A549 (cell line): ENCODE data around the gene TDO2. TPM values are rescaled to one million over a fixed set of nuclear protein-coding genes. Genes with fewer than 3 reads are reported as not detected.

Experiments
- ATAC-seq, 2 experiments: fragments of 200-7000 bp in 1 of 2; fragments of >200 bp in 1 of 2; cut with Nextera tagmentation in 1 of 2; cut with Tn5 transposase in 1 of 2; 3 replicates each; pipeline versions ENCODE4 v1.8.0 to v1.9.1; 2018 to 2020; ENCODE audit warnings: mild to moderate bottlenecking in 1 of 2, moderate library complexity in 1 of 2
- CTCF ChIA-PET: fragments of 300-600 bp; sonication (Branson Sonifier 250); formaldehyde crosslinking; extraction: SDS; loops from one replicate; lab custom pipeline; 2021; ENCODE audit warnings: antibody characterized with exemption, inconsistent platforms; lab: Yijun Ruan, JAX
- POLR2A ChIA-PET: fragments of 350-600 bp; formaldehyde crosslinking; extraction: SDS; loops from one replicate; lab custom pipeline; 2021; ENCODE audit warnings: antibody characterized with exemption, inconsistent platforms; lab: Yijun Ruan, JAX
- DNase-seq, 2 experiments: peaks; one replicate each; pipeline versions ENCODE4 v3.0.0 to v3.0.0-alpha.2; 2011 to 2016; ENCODE audit warnings: low read depth in 1 of 2, low spot score in 1 of 2
- FAIRE-seq: peaks from 2 replicates; lab custom pipeline; 2011; peaks lifted over from hg19 to GRCh38; lab: Jason Lieb, UNC
- H3K27ac ChIP-seq, 2 experiments: fragments of >200 bp; sonication (Bioruptor Twin); formaldehyde crosslinking; 3 replicates each; pipeline ENCODE4 v1.5.1; 2016 to 2017
- H3K4me1 ChIP-seq: fragments of >200 bp; sonication (Bioruptor Twin); formaldehyde crosslinking; 3 replicates; pipeline ENCODE4 v1.6.1; 2016
- H3K4me2 ChIP-seq: fragments of >200 bp; sonication (Bioruptor Twin); formaldehyde crosslinking; 3 replicates; pipeline ENCODE4 v1.6.1; 2016
- H3K4me3 ChIP-seq: fragments of >200 bp; sonication (Bioruptor Twin); formaldehyde crosslinking; 3 replicates; pipeline ENCODE4 v1.5.1; 2016
- H3K9me3 ChIP-seq: fragments of >200 bp; sonication (Bioruptor Twin); formaldehyde crosslinking; 3 replicates; pipeline ENCODE4 v1.6.1; 2016
- CBX2 ChIP-seq: fragments of 200-600 bp; sonication (generic); IDR thresholded peaks from 2 replicates; pipeline ENCODE4 v1.6.1; 2016; ENCODE audit warnings: low read depth, mild to moderate bottlenecking, borderline replicate concordance
- CBX8 ChIP-seq: fragments of 200-600 bp; sonication (generic); IDR thresholded peaks from 2 replicates; pipeline ENCODE4 v1.6.1; 2016
- CHD4 ChIP-seq: fragments of 200-600 bp; sonication (generic); IDR thresholded peaks from 2 replicates; pipeline ENCODE4 v1.6.1; 2016; ENCODE audit warnings: antibody characterized with exemption, mild to moderate bottlenecking, borderline replicate concordance
- EHMT2 ChIP-seq: fragments of 200-600 bp; sonication (generic); IDR thresholded peaks from 2 replicates; pipeline ENCODE4 v1.6.1; 2016; ENCODE audit warnings: antibody characterized with exemption, low read depth, mild to moderate bottlenecking, moderate library complexity
- EP300 ChIP-seq, 2 experiments: fragments of >200 bp; sonication (Bioruptor Twin); formaldehyde crosslinking; IDR thresholded peaks; 2 replicates in 1 of 2; 3 replicates in 1 of 2; pipeline ENCODE4 v1.6.1; 2016 to 2017
- ESRRA ChIP-seq: fragments of 150-350 bp; IDR thresholded peaks from 2 replicates; pipeline ENCODE4 v1.6.1; 2014; ENCODE audit warnings: mild to moderate bottlenecking, low read length, borderline replicate concordance
- FOSB ChIP-seq: fragments of 250-450 bp; sonication (Bioruptor Pico); IDR thresholded peaks from 2 replicates; pipeline ENCODE4 v1.5.0; 2020; ENCODE audit warnings: mild to moderate bottlenecking, moderate library complexity
- FOXS1 ChIP-seq: fragments of 250-450 bp; sonication (Bioruptor Pico); IDR thresholded peaks from 2 replicates; pipeline ENCODE4 v1.5.0; 2020; ENCODE audit warnings: mild to moderate bottlenecking, moderate library complexity
- HDAC2 ChIP-seq: fragments of 200-600 bp; sonication (generic); IDR thresholded peaks from 2 replicates; pipeline ENCODE4 v1.6.1; 2016
- HOXB5 ChIP-seq: fragments of 250-450 bp; sonication (Bioruptor Pico); IDR thresholded peaks from 2 replicates; pipeline ENCODE4 v1.5.0; 2020; ENCODE audit warnings: mild to moderate bottlenecking, moderate library complexity
- JUNB ChIP-seq: fragments of >200 bp; sonication (Bioruptor Twin); formaldehyde crosslinking; IDR thresholded peaks from 2 replicates; pipeline ENCODE4 v1.6.1; 2016
- KDM1A ChIP-seq: fragments of 200-600 bp; sonication (generic); IDR thresholded peaks from 2 replicates; pipeline ENCODE4 v1.6.1; 2016; ENCODE audit warnings: low read depth, mild to moderate bottlenecking
- MAFK ChIP-seq: fragments of 450-650 bp; IDR thresholded peaks from 2 replicates; pipeline ENCODE4 v1.6.1; 2014; ENCODE audit not compliant: partially characterized antibody
- MAZ ChIP-seq: fragments of 150-350 bp; IDR thresholded peaks from 2 replicates; pipeline ENCODE4 v1.6.1; 2014; ENCODE audit warnings: antibody characterized with exemption, low read depth, low read length, borderline replicate concordance
- MYC ChIP-seq: IDR thresholded peaks from 2 replicates; pipeline ENCODE4 v1.6.1; 2012; ENCODE audit warnings: mild to moderate bottlenecking, inconsistent platforms, low read length, improper control_type of control experiment, borderline replicate concordance
- NFE2L2 ChIP-seq: fragments of 150-350 bp; conservative IDR thresholded peaks from 2 replicates; pipeline ENCODE4 v1.6.1; 2014; ENCODE audit warnings: low read length
- NPAS2 ChIP-seq: fragments of 250-450 bp; sonication (Bioruptor Pico); IDR thresholded peaks from 2 replicates; pipeline ENCODE4 v1.8.0; 2022; ENCODE audit warnings: mild to moderate bottlenecking, moderate library complexity, borderline replicate concordance
- RAD21 ChIP-seq, 2 experiments: fragments of >200 bp in 1 of 2; sonication (Bioruptor Twin) in 1 of 2; formaldehyde crosslinking in 1 of 2; IDR thresholded peaks in 1 of 2; conservative IDR thresholded peaks in 1 of 2; 2 replicates in 1 of 2; 3 replicates in 1 of 2; pipeline ENCODE4 v1.6.1; 2012 to 2018; ENCODE audit warnings: inconsistent platforms in 1 of 2
- RARB ChIP-seq: fragments of 250-450 bp; sonication (Bioruptor Pico); IDR thresholded peaks from 2 replicates; pipeline ENCODE4 v1.8.0; 2021; ENCODE audit warnings: mild to moderate bottlenecking, moderate library complexity
- SMC3 ChIP-seq: fragments of >200 bp; sonication (Bioruptor Twin); formaldehyde crosslinking; IDR thresholded peaks from 3 replicates; pipeline ENCODE4 v1.6.1; 2018; ENCODE audit warnings: inconsistent platforms
- ZFP36 ChIP-seq: fragments of 450-650 bp; IDR thresholded peaks from 2 replicates; pipeline ENCODE4 v1.6.1; 2014; ENCODE audit warnings: borderline replicate concordance; ENCODE audit not compliant: partially characterized antibody
- ZNF302 ChIP-seq: fragments of 250-450 bp; sonication (Bioruptor Pico); IDR thresholded peaks from 2 replicates; pipeline ENCODE4 v1.9.0; 2021; ENCODE audit warnings: inconsistent platforms, mild to moderate bottlenecking, moderate library complexity
- WGBS: methylation state at CpG from one replicate; pipeline ENCODE4 v1.1.6; 2017; ENCODE audit errors: missing lambda C conversion rate; 5-methylcytosine and 5-hydroxymethylcytosine counted together
- polyA plus RNA-seq, 4 experiments: library from polyadenylated mRNA; depleted of rRNA in 3 of 4; stranded (reverse); fragments of >200 nt; fragmentation: RNase III in 1 of 4; extraction: RNeasy Plus Mini Kit Qiagen cat#74134 plus additional on column Dnase treatment in 1 of 4; gene quantifications; 2 replicates in 3 of 4; 3 replicates in 1 of 4; pipeline ENCODE4 v1.2.3, GENCODE V29; 2011 to 2017
- TF ChIP-seq, protein P1 (sequence below): fragments of >200 bp; sonication (Bioruptor Twin); formaldehyde crosslinking; IDR thresholded peaks from 3 replicates; pipeline ENCODE4 v1.6.1; 2016
- TF ChIP-seq, protein P2 (sequence below): IDR thresholded peaks from 2 replicates; pipeline ENCODE4 v1.6.1; 2012; ENCODE audit warnings: low read depth, borderline replicate concordance
- TF ChIP-seq, protein P3 (sequence below): fragments of >200 bp; sonication (Bioruptor Twin); formaldehyde crosslinking; IDR thresholded peaks from 2 replicates; pipeline ENCODE4 v1.6.1; 2016
- TF ChIP-seq, protein P4 (sequence below): fragments of >200 bp; sonication (Bioruptor Twin); formaldehyde crosslinking; IDR thresholded peaks from 3 replicates; pipeline ENCODE4 v1.5.1; 2016

TDO2 gene
- polyA plus RNA-seq, 2 of the 4 experiments (the other 2 are of a cell fraction) = 2.6 to 2.9 TPM

DNA sequence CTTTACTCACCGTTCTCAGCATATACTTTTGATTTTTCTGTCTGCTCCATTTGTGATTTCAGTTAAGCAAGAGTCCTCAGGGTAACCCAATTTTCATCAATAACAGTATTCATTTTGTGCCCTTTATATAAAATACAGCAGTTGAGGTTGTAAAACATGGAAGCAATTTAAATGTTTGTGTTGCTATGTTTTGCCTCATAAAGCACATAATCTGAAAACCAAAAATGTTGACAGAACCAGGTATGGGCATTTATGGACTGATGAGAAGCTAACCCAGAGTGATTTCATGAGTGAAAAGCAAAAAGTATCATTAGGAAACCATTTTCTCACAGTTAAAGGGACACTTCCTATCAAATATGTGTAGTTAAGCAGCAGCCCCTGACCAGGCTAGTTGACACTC, 37.3 kb upstream of the TDO2 start, which contains the start of gene ASIC5:
TSS of gene ASIC5 (minus strand) at position 101 of the 400 bp plus-strand sequence. CDS start at position 50, 51 bp downstream.
- Histone ChIP-seq H3K27ac (no peak within 1 kb of the TSS), H3K9me3 (peaks cover 3% of the 10 kb centered on the region; the same call in 1 of the 3 replicates), H3K4me2 (no peak within 1 kb of the TSS), H3K4me1 (no peaks in the 10 kb centered on the region), H3K4me3 (no peak within 1 kb of the TSS)
- ChIA-PET CTCF (no interaction called here), POLR2A (no interaction called here)
- no peak for ATAC-seq
- no peak for TF ChIP-seq NPAS2 (CRISPR knock-in tag)
- no peak for TF ChIP-seq MAZ
- TF ChIP-seq NFE2L2 = no peak
- TF ChIP-seq ZFP36 = no peak
- FAIRE-seq = no peak
- no peak for DNase-seq
- WGBS = 5% methylated on average over 1 of the region's 1 CpG

DNA sequence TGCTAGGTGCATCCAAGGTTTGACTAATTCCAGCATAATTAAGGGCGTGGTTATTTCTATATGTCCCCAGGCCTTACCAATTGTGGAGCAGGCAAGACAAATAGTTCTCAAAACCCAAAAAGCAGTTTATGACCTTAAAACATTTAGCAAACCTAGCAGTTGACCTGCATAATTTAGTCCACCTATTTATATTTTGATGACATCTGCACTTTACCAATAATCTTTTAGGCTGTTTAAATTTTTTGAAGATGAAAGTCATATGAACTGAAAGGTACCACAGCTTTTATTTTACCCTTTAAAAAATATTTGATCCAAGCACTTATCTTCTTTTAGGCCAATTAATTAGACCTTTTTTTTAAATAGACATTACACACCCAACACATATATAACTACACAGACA, 27.6 kb upstream of the TDO2 start:
- H3K27ac ChIP-seq = no peak overlapping the region
- CTCF ChIA-PET = no interaction called here
- no peak overlapping the region for H3K4me2 ChIP-seq
- TF ChIP-seq CBX2 (no peak), CHD4 (no peak), SMC3 (no peak), MYC (no peak), EHMT2 (no peak), ZFP36 (no peak)
- no peak for FAIRE-seq
- POLR2A ChIA-PET = no interaction called here
- DNase-seq = no peak
- no peak for ATAC-seq
- no peaks in the 10 kb centered on the region for H3K4me1 ChIP-seq
- no peaks in the 10 kb centered on the region for H3K9me3 ChIP-seq
- H3K4me3 ChIP-seq = no peak overlapping the region
- 46% methylated on average over 1 of the region's 1 CpG for WGBS

DNA sequence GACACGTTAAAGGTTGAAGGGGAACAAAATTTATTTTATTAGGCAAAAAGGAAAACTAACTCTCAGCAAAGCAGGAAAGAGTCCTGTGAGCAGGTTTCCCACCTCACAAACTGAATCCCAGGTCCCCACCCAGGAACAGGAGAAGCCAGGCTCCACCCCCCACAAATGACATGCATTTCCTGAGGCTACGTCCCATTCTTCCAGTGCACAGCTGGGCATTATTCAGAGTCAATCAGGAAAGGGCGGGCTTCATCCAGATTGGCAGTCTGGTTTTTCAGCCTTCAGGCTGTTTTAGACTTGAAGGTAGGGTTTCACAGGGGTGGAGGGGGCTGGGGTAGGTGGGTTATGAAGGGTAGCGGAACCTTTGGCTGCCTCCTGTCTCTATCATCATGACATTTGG, 25.5 kb upstream of the TDO2 start:
- Histone ChIP-seq H3K4me1 (no peaks in the 10 kb centered on the region), H3K4me2 (no peak overlapping the region), H3K27ac (no peak overlapping the region), H3K9me3 (no peaks in the 10 kb centered on the region), H3K4me3 (no peak overlapping the region)
- 58% methylated on average over 4 of the region's 4 CpGs for WGBS
- POLR2A ChIA-PET = no interaction called here
- FAIRE-seq (no peak), DNase-seq (no peak), ATAC-seq (no peak)
- TF ChIP-seq FOSB = no peak
- TF ChIP-seq NPAS2 (CRISPR knock-in tag) = no peak
- TF ChIP-seq HOXB5 = no peak
- TF ChIP-seq RARB (CRISPR knock-in tag) = no peak
- no peak for TF ChIP-seq SMC3
- TF ChIP-seq ZNF302 = no peak
- TF ChIP-seq EHMT2 = no peak
- TF ChIP-seq MAZ = no peak
- TF ChIP-seq EP300 (IDR thresholded peaks at IDR 0.05) = no peak
- TF ChIP-seq RAD21 (conservative IDR thresholded peaks at IDR 0.05 in 1 of 2, IDR thresholded peaks at IDR 0.05 in 1 of 2) = no peak
- no peak for TF ChIP-seq KDM1A
- TF ChIP-seq, protein P1, sequence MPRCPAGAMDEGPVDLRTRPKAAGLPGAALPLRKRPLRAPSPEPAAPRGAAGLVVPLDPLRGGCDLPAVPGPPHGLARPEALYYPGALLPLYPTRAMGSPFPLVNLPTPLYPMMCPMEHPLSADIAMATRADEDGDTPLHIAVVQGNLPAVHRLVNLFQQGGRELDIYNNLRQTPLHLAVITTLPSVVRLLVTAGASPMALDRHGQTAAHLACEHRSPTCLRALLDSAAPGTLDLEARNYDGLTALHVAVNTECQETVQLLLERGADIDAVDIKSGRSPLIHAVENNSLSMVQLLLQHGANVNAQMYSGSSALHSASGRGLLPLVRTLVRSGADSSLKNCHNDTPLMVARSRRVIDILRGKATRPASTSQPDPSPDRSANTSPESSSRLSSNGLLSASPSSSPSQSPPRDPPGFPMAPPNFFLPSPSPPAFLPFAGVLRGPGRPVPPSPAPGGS = no peak
- no peak for TF ChIP-seq FOXS1 (CRISPR knock-in tag)
- no peak for TF ChIP-seq HDAC2
- no peak for TF ChIP-seq ESRRA
- no peak for TF ChIP-seq MAFK
- CTCF ChIA-PET = no interaction called here

DNA sequence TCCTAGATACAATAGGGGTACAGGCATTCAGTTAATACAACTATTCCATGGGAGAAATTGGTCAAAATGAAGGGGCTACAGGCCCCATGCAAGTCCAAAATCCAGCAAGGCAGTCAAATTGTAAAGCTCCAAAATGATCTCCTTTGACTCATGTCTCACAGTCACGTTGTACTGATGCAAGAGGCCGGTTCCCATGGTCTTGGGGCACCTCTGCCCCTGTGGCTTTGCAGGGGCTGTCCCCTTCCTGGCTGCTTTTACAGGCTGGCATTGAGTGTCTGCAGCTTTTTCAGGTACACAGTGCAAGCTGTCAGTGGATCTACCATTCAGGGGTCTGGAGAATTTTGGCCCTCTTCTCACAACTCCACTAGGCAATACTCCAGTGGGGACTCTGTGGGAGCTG, 24.9 kb upstream of the TDO2 start:
- FAIRE-seq (no peak), ATAC-seq (no peak)
- TF ChIP-seq, protein P2, sequence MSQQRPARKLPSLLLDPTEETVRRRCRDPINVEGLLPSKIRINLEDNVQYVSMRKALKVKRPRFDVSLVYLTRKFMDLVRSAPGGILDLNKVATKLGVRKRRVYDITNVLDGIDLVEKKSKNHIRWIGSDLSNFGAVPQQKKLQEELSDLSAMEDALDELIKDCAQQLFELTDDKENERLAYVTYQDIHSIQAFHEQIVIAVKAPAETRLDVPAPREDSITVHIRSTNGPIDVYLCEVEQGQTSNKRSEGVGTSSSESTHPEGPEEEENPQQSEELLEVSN = no peak
- TF ChIP-seq, protein P1 = no peak
- TF ChIP-seq, protein P3, sequence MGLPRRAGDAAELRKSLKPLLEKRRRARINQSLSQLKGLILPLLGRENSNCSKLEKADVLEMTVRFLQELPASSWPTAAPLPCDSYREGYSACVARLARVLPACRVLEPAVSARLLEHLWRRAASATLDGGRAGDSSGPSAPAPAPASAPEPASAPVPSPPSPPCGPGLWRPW = no peak
- TF ChIP-seq CBX8 (no peak), JUNB (no peak), MAZ (no peak)
- TF ChIP-seq, protein P4, sequence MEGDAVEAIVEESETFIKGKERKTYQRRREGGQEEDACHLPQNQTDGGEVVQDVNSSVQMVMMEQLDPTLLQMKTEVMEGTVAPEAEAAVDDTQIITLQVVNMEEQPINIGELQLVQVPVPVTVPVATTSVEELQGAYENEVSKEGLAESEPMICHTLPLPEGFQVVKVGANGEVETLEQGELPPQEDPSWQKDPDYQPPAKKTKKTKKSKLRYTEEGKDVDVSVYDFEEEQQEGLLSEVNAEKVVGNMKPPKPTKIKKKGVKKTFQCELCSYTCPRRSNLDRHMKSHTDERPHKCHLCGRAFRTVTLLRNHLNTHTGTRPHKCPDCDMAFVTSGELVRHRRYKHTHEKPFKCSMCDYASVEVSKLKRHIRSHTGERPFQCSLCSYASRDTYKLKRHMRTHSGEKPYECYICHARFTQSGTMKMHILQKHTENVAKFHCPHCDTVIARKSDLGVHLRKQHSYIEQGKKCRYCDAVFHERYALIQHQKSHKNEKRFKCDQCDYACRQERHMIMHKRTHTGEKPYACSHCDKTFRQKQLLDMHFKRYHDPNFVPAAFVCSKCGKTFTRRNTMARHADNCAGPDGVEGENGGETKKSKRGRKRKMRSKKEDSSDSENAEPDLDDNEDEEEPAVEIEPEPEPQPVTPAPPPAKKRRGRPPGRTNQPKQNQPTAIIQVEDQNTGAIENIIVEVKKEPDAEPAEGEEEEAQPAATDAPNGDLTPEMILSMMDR = no peak
- TF ChIP-seq, all 56 proteins: peak for 0
- DNase-seq = no peak
- 6% methylated on average over 2 of the region's 2 CpGs for WGBS
- POLR2A ChIA-PET = no interaction called here
- Histone ChIP-seq H3K4me3 (no peak overlapping the region), H3K9me3 (no peaks in the 10 kb centered on the region), H3K27ac (no peak overlapping the region), H3K4me2 (no peak overlapping the region), H3K4me1 (no peaks in the 10 kb centered on the region)
- CTCF ChIA-PET = no interaction called here
